Nephron (organoid): ENCODE measurements around the gene PSAP.

Source experiments
- H3K27ac Mint-ChIP-seq, 3 experiments: 2 replicates each; pipeline ENCODE4 v1.8.0; 2020; ENCODE audit warnings: mixed read lengths in 3 of 3, mild to moderate bottlenecking in 2 of 3, moderate library complexity in 1 of 3
- H3K27me3 Mint-ChIP-seq: 2 replicates; pipeline ENCODE4 v1.8.0; 2021; ENCODE audit warnings: low read depth, mild to moderate bottlenecking, moderate library complexity, mixed read lengths
- H3K36me3 Mint-ChIP-seq: 2 replicates; pipeline ENCODE4 v1.8.0; 2020; ENCODE audit warnings: low read depth, mixed read lengths
- H3K4me1 Mint-ChIP-seq: 2 replicates; pipeline ENCODE4 v1.8.0; 2020; ENCODE audit warnings: mixed read lengths
- H3K4me3 Mint-ChIP-seq, 3 experiments: 2 replicates each; pipeline ENCODE4 v1.8.0; 2020; ENCODE audit warnings: mild to moderate bottlenecking in 3 of 3, mixed read lengths in 3 of 3, moderate library complexity in 2 of 3
- H3K9me3 Mint-ChIP-seq: 2 replicates; pipeline ENCODE4 v1.8.0; 2020; ENCODE audit warnings: mixed read lengths
- TF ChIP-seq, protein P1 (sequence below), 3 experiments: fragments of 200-600 bp; sonication (generic); IDR thresholded peaks; one replicate each; pipeline ENCODE4 v1.5.0; 2021; ENCODE audit warnings: antibody characterized with exemption in 3 of 3; ENCODE audit not compliant: unreplicated experiment in 3 of 3

The PSAP gene

DNA sequence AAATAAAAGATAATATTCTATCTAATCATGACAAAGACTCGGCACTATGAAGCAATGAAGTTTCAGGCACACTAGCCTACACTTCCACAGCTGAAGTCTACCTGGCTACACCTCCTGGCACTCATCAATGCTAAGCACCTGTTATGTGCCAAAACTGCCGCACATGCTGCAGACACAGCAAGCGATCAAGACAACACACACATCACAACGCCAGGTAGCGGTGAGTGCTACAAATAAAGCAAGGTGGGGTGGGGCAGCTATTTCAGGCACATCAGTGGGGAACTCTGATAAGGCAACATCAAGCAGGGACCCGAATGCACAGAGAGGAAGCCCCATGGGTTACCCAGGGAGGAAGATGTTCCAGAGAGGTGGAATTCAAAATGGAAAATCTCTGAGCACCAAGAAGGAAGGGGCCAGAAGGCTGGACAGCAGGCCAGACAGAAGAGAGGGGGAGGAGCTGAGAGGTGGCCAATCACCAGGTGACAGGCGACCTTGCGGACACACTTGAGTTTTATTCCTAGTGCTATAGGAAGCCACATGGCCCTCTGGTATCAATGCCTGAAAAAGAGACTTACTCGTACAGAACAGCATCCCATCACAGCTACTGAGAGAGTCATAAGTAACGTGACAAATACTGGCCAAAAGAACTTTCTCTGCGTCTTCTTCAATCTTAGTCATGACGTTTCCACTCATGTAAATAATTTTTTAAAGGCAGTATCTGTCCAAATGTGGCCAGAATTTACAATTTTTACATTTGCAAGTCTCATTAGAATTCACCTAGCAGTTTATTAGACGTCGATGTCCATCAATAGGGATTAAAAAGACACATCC lies 8.0 kb downstream of the PSAP start:
- no peak overlapping the region for H3K4me3 Mint-ChIP-seq
- no peaks in the 10 kb centered on the region for H3K27me3 Mint-ChIP-seq
- TF ChIP-seq, protein P1, sequence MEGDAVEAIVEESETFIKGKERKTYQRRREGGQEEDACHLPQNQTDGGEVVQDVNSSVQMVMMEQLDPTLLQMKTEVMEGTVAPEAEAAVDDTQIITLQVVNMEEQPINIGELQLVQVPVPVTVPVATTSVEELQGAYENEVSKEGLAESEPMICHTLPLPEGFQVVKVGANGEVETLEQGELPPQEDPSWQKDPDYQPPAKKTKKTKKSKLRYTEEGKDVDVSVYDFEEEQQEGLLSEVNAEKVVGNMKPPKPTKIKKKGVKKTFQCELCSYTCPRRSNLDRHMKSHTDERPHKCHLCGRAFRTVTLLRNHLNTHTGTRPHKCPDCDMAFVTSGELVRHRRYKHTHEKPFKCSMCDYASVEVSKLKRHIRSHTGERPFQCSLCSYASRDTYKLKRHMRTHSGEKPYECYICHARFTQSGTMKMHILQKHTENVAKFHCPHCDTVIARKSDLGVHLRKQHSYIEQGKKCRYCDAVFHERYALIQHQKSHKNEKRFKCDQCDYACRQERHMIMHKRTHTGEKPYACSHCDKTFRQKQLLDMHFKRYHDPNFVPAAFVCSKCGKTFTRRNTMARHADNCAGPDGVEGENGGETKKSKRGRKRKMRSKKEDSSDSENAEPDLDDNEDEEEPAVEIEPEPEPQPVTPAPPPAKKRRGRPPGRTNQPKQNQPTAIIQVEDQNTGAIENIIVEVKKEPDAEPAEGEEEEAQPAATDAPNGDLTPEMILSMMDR (IDR thresholded peaks at IDR 0.05; ENCODE audit: unreplicated experiment in 3 of 3) = no peak
- H3K27ac Mint-ChIP-seq = no peak overlapping the region
- H3K9me3 Mint-ChIP-seq = no peaks in the 10 kb centered on the region
- H3K36me3 Mint-ChIP-seq = peaks cover 8% of the 10 kb centered on the region
- peaks cover 30% of the 10 kb centered on the region for H3K4me1 Mint-ChIP-seq

DNA sequence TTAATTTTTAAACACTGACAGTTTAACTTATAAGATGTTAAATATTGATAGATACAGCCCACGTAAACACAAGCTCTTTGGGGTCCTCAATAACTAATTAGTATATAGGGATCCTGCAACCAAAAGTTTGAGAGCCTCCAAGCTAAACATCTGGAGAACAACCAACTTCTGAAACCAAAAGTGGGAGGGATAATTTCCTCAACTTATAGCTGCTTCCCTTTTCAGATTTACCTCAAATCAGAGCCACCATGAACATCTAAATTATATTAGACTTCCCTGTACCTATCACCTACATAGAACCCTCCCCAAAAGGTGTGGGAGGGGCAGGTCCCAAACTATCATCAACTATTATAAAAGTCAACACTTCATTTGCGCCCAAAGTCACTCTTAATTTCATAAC lies 8.6 kb downstream of the PSAP start:
- Mint-ChIP-seq H3K27ac (no peak overlapping the region), H3K36me3 (peaks cover 13% of the 10 kb centered on the region), H3K27me3 (no peaks in the 10 kb centered on the region), H3K9me3 (no peaks in the 10 kb centered on the region), H3K4me3 (no peak overlapping the region), H3K4me1 (peaks cover 30% of the 10 kb centered on the region)
- TF ChIP-seq, protein P1 (IDR thresholded peaks at IDR 0.05; ENCODE audit: unreplicated experiment in 3 of 3) = no peak

DNA sequence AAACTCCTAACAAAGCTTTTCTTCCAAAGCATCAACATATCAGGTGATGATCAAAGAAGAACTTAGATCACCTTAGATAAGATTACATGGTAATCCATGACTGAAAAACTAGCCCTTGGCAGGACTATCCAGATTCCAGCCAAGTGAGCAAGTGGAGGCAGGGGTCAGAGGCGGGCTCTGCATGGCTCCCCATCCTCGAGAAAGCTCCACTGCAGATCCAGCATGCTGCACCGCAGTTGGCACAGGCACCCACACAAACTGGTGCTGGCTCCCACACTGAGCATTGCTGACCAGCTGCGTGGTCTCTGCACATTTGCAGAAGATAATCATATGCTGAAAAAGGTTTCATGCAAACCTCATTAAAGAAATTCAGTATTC lies 10.1 kb downstream of the PSAP start:
- Mint-ChIP-seq H3K27ac (peak overlapping the region in 2 of 3 experiments; percentile 66 to 91), H3K4me1 (peaks cover 44% of the 10 kb centered on the region), H3K4me3 (no peak overlapping the region), H3K36me3 (peaks cover 10% of the 10 kb centered on the region), H3K9me3 (no peaks in the 10 kb centered on the region), H3K27me3 (no peaks in the 10 kb centered on the region)
- TF ChIP-seq, protein P1 (IDR thresholded peaks at IDR 0.05; ENCODE audit: unreplicated experiment in 3 of 3) = no peak

DNA sequence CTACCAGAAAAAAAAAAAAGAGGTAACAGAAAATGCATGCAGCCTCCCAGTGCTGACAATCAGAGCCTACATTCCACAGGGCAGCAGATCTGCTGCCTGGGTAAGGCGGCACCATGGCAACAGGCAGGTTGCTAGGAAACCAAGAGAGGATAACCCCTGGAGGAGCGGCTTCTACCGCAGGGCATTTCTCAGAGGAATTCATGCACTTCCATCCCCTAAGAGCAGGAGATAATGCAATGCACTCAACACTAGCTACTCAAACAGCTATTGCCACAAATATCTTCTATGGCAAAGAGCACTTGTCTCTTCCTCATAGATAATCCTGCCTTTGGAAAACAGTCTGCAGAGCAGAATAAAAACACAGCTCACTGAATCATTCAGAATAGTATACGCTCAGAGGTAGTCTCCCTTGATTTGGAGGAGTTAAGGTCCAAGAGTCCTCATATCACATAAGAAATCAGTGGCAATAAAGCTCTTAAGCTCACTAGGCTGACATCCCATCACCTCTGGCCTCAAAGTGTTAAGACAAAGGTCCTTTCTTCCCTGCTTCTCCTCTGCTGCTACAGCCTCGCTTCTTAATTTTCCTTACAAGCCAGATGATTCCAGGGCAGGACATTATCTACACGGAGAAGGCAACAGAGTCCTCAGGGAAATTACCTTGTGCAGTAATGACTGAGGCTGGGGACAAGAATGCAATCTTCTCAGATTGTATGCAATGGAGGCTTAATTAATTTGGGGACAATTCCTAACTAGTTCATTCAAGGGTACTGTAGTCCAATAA lies 10.7 kb downstream of the PSAP start:
- H3K4me3 Mint-ChIP-seq = peak overlapping the region in 1 of 3 experiments; percentile 11
- no peaks in the 10 kb centered on the region for H3K9me3 Mint-ChIP-seq
- peaks cover 48% of the 10 kb centered on the region for H3K4me1 Mint-ChIP-seq
- no peaks in the 10 kb centered on the region for H3K27me3 Mint-ChIP-seq
- TF ChIP-seq, protein P1 (IDR thresholded peaks at IDR 0.05; ENCODE audit: unreplicated experiment in 3 of 3) = no peak
- peaks cover 10% of the 10 kb centered on the region for H3K36me3 Mint-ChIP-seq
- H3K27ac Mint-ChIP-seq = peak overlapping the region; percentile 66 to 91 (median 83)

DNA sequence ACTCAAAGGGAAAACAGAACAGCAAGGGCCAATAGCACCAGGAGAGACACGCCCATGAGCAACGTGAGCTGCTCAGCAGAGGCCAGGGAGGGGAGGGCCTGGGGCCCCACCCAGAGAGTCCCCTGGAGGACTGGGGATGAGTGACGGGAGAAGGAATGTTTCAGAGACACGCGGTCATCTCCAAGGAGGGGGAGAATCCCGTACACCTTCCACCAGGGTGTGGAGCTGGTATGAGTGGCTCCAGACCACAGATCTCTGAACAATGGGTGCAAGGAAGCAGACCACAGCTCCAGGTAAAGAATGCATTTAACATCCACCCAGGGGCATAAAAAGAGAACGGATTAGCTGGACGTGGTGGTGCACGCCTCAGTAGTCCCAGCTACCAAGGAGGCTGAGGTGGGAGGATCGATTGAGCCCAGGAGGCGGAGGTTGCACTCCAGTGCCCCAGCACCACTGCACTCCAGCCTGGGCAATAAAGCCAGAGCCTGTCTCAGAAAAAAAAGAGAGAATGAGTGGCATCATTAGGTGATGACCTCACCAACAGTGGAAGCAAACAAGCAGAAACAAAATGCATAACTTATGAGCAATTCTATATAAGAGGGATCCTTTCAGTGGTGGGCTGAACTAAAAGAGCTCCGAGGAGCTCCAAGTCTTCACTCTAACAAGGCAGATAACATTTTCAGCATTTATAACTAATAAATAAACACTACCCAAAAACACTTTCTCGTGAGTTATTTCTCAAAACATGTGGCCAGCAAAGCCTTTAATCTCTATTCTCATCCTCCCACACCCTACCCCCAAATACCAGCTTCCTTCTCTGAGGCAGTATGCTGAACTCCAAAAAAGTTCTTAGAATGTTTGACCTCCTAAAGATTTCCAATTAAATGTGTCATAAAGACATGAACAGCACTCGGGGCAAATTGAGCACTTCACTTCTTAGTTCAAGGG lies 12.5 kb downstream of the PSAP start:
- Mint-ChIP-seq H3K9me3 (no peaks in the 10 kb centered on the region), H3K27ac (peak overlapping the region; percentile 53 to 94 (median 60)), H3K36me3 (peaks cover 6% of the 10 kb centered on the region), H3K4me3 (peak overlapping the region in 1 of 3 experiments; percentile 29), H3K4me1 (peaks cover 52% of the 10 kb centered on the region), H3K27me3 (no peaks in the 10 kb centered on the region)
- TF ChIP-seq, protein P1 (IDR thresholded peaks at IDR 0.05; ENCODE audit: unreplicated experiment in 3 of 3) = no peak
